BJ (cell line): ENCODE measurements around the gene SLC12A5. TPM values are rescaled to one million over a fixed set of nuclear protein-coding genes. Genes with fewer than 3 reads are reported as not detected.

Experiments
- CTCF ChIA-PET: fragments of 350-600 bp; formaldehyde crosslinking; extraction: SDS; loops from one replicate; lab custom pipeline; 2021; ENCODE audit warnings: antibody characterized with exemption, inconsistent platforms; lab: Yijun Ruan, JAX
- POLR2A ChIA-PET: fragments of 300-600 bp; sonication (Branson Sonifier 250); formaldehyde crosslinking; extraction: SDS; loops from one replicate; lab custom pipeline; 2021; ENCODE audit warnings: antibody characterized with exemption; lab: Charles Lee
- DNase-seq: peaks from one replicate; pipeline ENCODE4 v3.0.0-alpha.2; 2011; ENCODE audit warnings: low read depth
- H3K27me3 ChIP-seq: 2 replicates; pipeline ENCODE4 v1.6.0; 2011; ENCODE audit warnings: low read length; ENCODE audit not compliant: control insufficient read depth, insufficient read depth
- H3K36me3 ChIP-seq: 2 replicates; pipeline ENCODE4 v1.5.1; 2011; ENCODE audit warnings: low read length; ENCODE audit not compliant: control insufficient read depth, insufficient read depth
- H3K4me3 ChIP-seq: 2 replicates; pipeline ENCODE4 v1.5.1; 2011; ENCODE audit warnings: low read depth, mild to moderate bottlenecking, control low read depth, low read length
- CTCF ChIP-seq: IDR thresholded peaks from 2 replicates; pipeline ENCODE4 v1.5.1; 2011; ENCODE audit warnings: low read depth, mild to moderate bottlenecking, control low read depth, inconsistent platforms, low read length, moderate library complexity; ENCODE audit not compliant: insufficient read depth
- polyA plus RNA-seq: library from polyadenylated mRNA; depleted of rRNA; stranded (reverse); fragments of >200 nt; gene quantifications from 2 replicates; pipeline ENCODE4 v1.2.3, GENCODE V29; 2011

SLC12A5 gene
- polyA plus RNA-seq, 1 experiment, result 0.61 TPM

GRCh38 chr20:46007671-46008070 is 21.3 kb upstream of the SLC12A5 start:
- DNase-seq, result no peak
- no peaks in the 10 kb centered on the region for H3K36me3 ChIP-seq
- ChIA-PET POLR2A (no interaction called here), CTCF (interaction anchor here (1.9 kb wide), 1 partner anchor 21 kb away, joined by 6 read pairs; no protein-coding TSS in a partner anchor)
- TF ChIP-seq CTCF, result no peak
- H3K4me3 ChIP-seq, result no peak overlapping the region
- peaks cover 53% of the 10 kb centered on the region for H3K27me3 ChIP-seq

- peaks cover 53% of the 10 kb centered on the region for H3K27me3 ChIP-seq
- ChIA-PET CTCF (interaction anchor here (0.8 to 1.2 kb wide), 2 partner anchors 11 to 23 kb away, joined by 3 read pairs; no protein-coding TSS in a partner anchor), POLR2A (no interaction called here)
- no peak overlapping the region for H3K4me3 ChIP-seq
- no peak for DNase-seq
- H3K36me3 ChIP-seq, result no peaks in the 10 kb centered on the region
- TF ChIP-seq CTCF, result no peak
These were observed 19.2 kb upstream of the SLC12A5 start for GRCh38 chr20:46009816-46010215.

- DNase-seq, result no peak
- Histone ChIP-seq H3K4me3 (no peak overlapping the region), H3K27me3 (peaks cover 50% of the 10 kb centered on the region), H3K36me3 (no peaks in the 10 kb centered on the region)
- TF ChIP-seq CTCF, result no peak
- POLR2A ChIA-PET, result no interaction called here
- CTCF ChIA-PET, result interaction anchor here (0.9 to 4.0 kb wide), 4 partner anchors 10 to 339 kb away, joined by 3 to 30 read pairs (median 4); no protein-coding TSS in a partner anchor
These were observed 18.3 kb upstream of the SLC12A5 start for GRCh38 chr20:46010491-46011391.

GRCh38 chr20:46011631-46012482 is 17.2 kb upstream of the SLC12A5 start:
- ChIA-PET POLR2A (no interaction called here), CTCF (interaction anchor here (0.6 to 4.0 kb wide), 7 partner anchors 11 to 338 kb away, joined by 3 to 30 read pairs (median 4); partner anchors contain the start of gene SLC12A5)
- peak; percentile 20; the same call in 1 of the 2 replicates for TF ChIP-seq CTCF
- H3K36me3 ChIP-seq, result no peaks in the 10 kb centered on the region
- no peak for DNase-seq
- H3K27me3 ChIP-seq, result peaks cover 47% of the 10 kb centered on the region
- H3K4me3 ChIP-seq, result no peak overlapping the region
